ENCODE results near the gene PPP1R1C.

GRCh38 chr2:182098648-182099047 is 113.0 kb downstream of the PPP1R1C start:
- TF ChIP-seq CTCF (IDR thresholded peaks at IDR 0.05; ENCODE audit: low read depth, low read length, missing input control) = no peak
- no peak for TF ChIP-seq MAX (IDR thresholded peaks at IDR 0.05)
- no peak for TF ChIP-seq GABPA (IDR thresholded peaks at IDR 0.05 in 1 of 2, conservative IDR thresholded peaks at IDR 0.05 in 1 of 2)
- TF ChIP-seq RAD21 (IDR thresholded peaks at IDR 0.05) = no peak
- TF ChIP-seq SP1 (IDR thresholded peaks at IDR 0.05) = no peak
- TF ChIP-seq FOXA1 (IDR thresholded peaks at IDR 0.05) = no peak
- no peak for TF ChIP-seq TAF1 (conservative IDR thresholded peaks at IDR 0.05)
- no peak for TF ChIP-seq ZBTB33 (IDR thresholded peaks at IDR 0.05)
- no peak for TF ChIP-seq REST (IDR thresholded peaks at IDR 0.05)

Data from liver (tissue), 3 donors.